Caco-2 (cell line): ENCODE measurements around the gene CABLES2. TPM values are rescaled to one million over a fixed set of nuclear protein-coding genes. Genes with fewer than 3 reads are reported as not detected.

Experiments
- BruUV-seq: library from RNA; stranded (reverse); fragments of 400-500 nt; replicated peaks from 2 replicates; lab custom pipeline; 2021; lab: Mats Ljungman, UMichigan
- CTCF ChIA-PET: fragments of 300-600 bp; sonication (Branson Sonifier 250); formaldehyde crosslinking; loops from one replicate; lab custom pipeline; 2022; ENCODE audit warnings: antibody characterized with exemption; lab: Charles Lee
- POLR2A ChIA-PET: fragments of 300-600 bp; sonication (Branson Sonifier 250); formaldehyde crosslinking; loops from one replicate; lab custom pipeline; 2022; ENCODE audit warnings: antibody characterized with exemption; lab: Charles Lee
- DNase-seq, 2 experiments: peaks; one replicate each; pipeline versions ENCODE4 v3.0.0 to v3.0.0-alpha.2; 2020 to 2022
- H3K27me3 ChIP-seq: replicated peaks from 2 replicates; pipeline ENCODE4 v1.6.0; 2011; ENCODE audit warnings: low read length; ENCODE audit not compliant: control insufficient read depth, insufficient read depth
- H3K36me3 ChIP-seq: 2 replicates; pipeline ENCODE4 v1.5.1; 2011; ENCODE audit warnings: low read length; ENCODE audit not compliant: control insufficient read depth, insufficient read depth
- H3K4me1 ChIP-seq: fragments of 250-450 bp; sonication (Bioruptor Pico); 2 replicates; pipeline ENCODE4 v1.5.1; 2020; ENCODE audit warnings: mild to moderate bottlenecking
- H3K4me3 ChIP-seq: 2 replicates; pipeline ENCODE4 v1.5.1; 2011; ENCODE audit warnings: low read depth, mild to moderate bottlenecking, control low read depth, low read length
- H3K9me3 ChIP-seq: fragments of 250-450 bp; sonication (Bioruptor Pico); 2 replicates; pipeline ENCODE4 v1.5.1; 2020; ENCODE audit warnings: mild to moderate bottlenecking, moderate library complexity
- H3K27ac Mint-ChIP-seq: one replicate; pipeline ENCODE4 v1.8.0; 2022; ENCODE audit warnings: mixed read lengths; ENCODE audit not compliant: unreplicated experiment
- H3K27me3 Mint-ChIP-seq: one replicate; pipeline ENCODE4 v1.8.0; 2022; ENCODE audit warnings: mixed read lengths; ENCODE audit not compliant: insufficient read depth, unreplicated experiment
- H3K36me3 Mint-ChIP-seq: one replicate; pipeline ENCODE4 v1.8.0; 2022; ENCODE audit warnings: mild to moderate bottlenecking, mixed read lengths; ENCODE audit not compliant: insufficient read depth, unreplicated experiment
- H3K4me1 Mint-ChIP-seq: one replicate; pipeline ENCODE4 v1.8.0; 2022; ENCODE audit warnings: low read depth, mixed read lengths; ENCODE audit not compliant: unreplicated experiment
- H3K4me3 Mint-ChIP-seq: one replicate; pipeline ENCODE4 v1.8.0; 2022; ENCODE audit warnings: mild to moderate bottlenecking, moderate library complexity, mixed read lengths; ENCODE audit not compliant: unreplicated experiment
- H3K9me3 Mint-ChIP-seq: one replicate; pipeline ENCODE4 v1.8.0; 2022; ENCODE audit warnings: mixed read lengths; ENCODE audit not compliant: unreplicated experiment
- CTCF ChIP-seq, 2 experiments: fragments of 200-600 bp in 1 of 2; IDR thresholded peaks; 1 replicate in 1 of 2; 2 replicates in 1 of 2; pipeline versions ENCODE4 v1.5.1 to v1.8.0; 2011 to 2022; ENCODE audit warnings: antibody characterized with exemption in 1 of 2, control low read depth in 1 of 2, inconsistent platforms in 1 of 2, low read depth in 1 of 2, low read length in 1 of 2, mild to moderate bottlenecking in 1 of 2, moderate library complexity in 1 of 2; ENCODE audit not compliant: insufficient read depth in 1 of 2, severe bottlenecking in 1 of 2, unreplicated experiment in 1 of 2
- intact Hi-C: fragments of 100-400 bp; cut with micrococcal nuclease; formaldehyde crosslinking; loops from one replicate; pipeline ENCODE4 v1.10.0; 2022; ENCODE audit not compliant: unreplicated experiment
- total RNA-seq: library from RNA; stranded (reverse); gene quantifications from 2 replicates; pipeline ENCODE4 v1.2.3, GENCODE V29; 2022

Gene CABLES2
- total RNA-seq, 1 experiment from 2014 or later: 36.4 TPM

GRCh38 chr20:62364911-62365736 is 42.0 kb downstream of the CABLES2 start:
- TF ChIP-seq CTCF (IDR thresholded peaks at IDR 0.05; ENCODE audit: insufficient read depth in 1 of 2, low read depth in 1 of 2, low read length in 1 of 2, severe bottlenecking in 1 of 2, unreplicated experiment in 1 of 2): no peak
- no peaks in the 10 kb centered on the region for H3K27me3 ChIP-seq
- peak overlapping the region; percentile 94 for H3K27ac Mint-ChIP-seq
- H3K27me3 Mint-ChIP-seq: no peaks in the 10 kb centered on the region
- no peak for DNase-seq
- CTCF ChIA-PET: interaction anchor here (0.5 to 10.9 kb wide), 9 partner anchors 9 to 63 kb away, joined by 3 to 188 read pairs (median 5); no protein-coding TSS in a partner anchor
- BruUV-seq: no TSS peak
- POLR2A ChIA-PET: interaction anchor here (0.5 to 4.7 kb wide), 12 partner anchors 10 to 1698 kb away, joined by 3 to 43 read pairs (median 4); partner anchors contain the start of genes RPS21 and TCEA2
- peaks cover 21% of the 10 kb centered on the region for H3K36me3 ChIP-seq
- H3K9me3 ChIP-seq: no peaks in the 10 kb centered on the region
- H3K4me3 Mint-ChIP-seq: peak overlapping the region; percentile 70
- H3K4me1 ChIP-seq: peaks cover 80% of the 10 kb centered on the region
- H3K4me1 Mint-ChIP-seq: peaks cover 55% of the 10 kb centered on the region
- H3K9me3 Mint-ChIP-seq: no peaks in the 10 kb centered on the region
- peaks cover 82% of the 10 kb centered on the region for H3K36me3 Mint-ChIP-seq
- peak overlapping the region; percentile 94 for H3K4me3 ChIP-seq
- intact Hi-C loops: loop anchor here (5.0 kb wide), 1 partner anchor 128 kb away; the partner anchor contains the start of gene OSBPL2

GRCh38 chr20:62363920-62364851 is 42.9 kb downstream of the CABLES2 start:
- Mint-ChIP-seq H3K27me3 (no peaks in the 10 kb centered on the region), H3K4me1 (peaks cover 56% of the 10 kb centered on the region), H3K27ac (peak overlapping the region; percentile 94), H3K36me3 (peaks cover 89% of the 10 kb centered on the region), H3K9me3 (no peaks in the 10 kb centered on the region), H3K4me3 (peak overlapping the region; percentile 70)
- Histone ChIP-seq H3K4me3 (0 out of 2 replicates have a peak overlapping the region, but pooled peaks have one; percentile 5), H3K9me3 (no peaks in the 10 kb centered on the region), H3K27me3 (no peaks in the 10 kb centered on the region), H3K36me3 (peaks cover 24% of the 10 kb centered on the region), H3K4me1 (peaks cover 78% of the 10 kb centered on the region)
- CTCF ChIA-PET: interaction anchor here (0.6 to 10.9 kb wide), 6 partner anchors 15 to 288 kb away, joined by 3 to 188 read pairs (median 5); partner anchors contain the start of gene RPS21
- TF ChIP-seq CTCF (IDR thresholded peaks at IDR 0.05; ENCODE audit: insufficient read depth in 1 of 2, low read depth in 1 of 2, low read length in 1 of 2, severe bottlenecking in 1 of 2, unreplicated experiment in 1 of 2): peak in 1 of 2 experiments; percentile 41
- intact Hi-C loops: no loop called here
- POLR2A ChIA-PET: interaction anchor here (0.8 to 2.5 kb wide), 3 partner anchors 14 to 22 kb away, joined by 3 to 16 read pairs (median 5); partner anchors contain the start of gene RPS21
- DNase-seq: peak in 1 of 2 experiments; percentile 61
- no TSS peak for BruUV-seq
